GM23338 (cell line): ENCODE data around the gene SERINC5. TPM values are rescaled to one million over a fixed set of nuclear protein-coding genes. Genes with fewer than 3 reads are reported as not detected.
A peak's percentile ranks its signal among the peaks of the same experiment; 100 is the strongest.

Experiments
- ATAC-seq: fragments of 200-7000 bp; cut with Tn5 transposase; 3 replicates; pipeline ENCODE4 v1.9.1; 2020
- DNase-seq: peaks from one replicate; pipeline ENCODE4 v3.0.0-alpha.2; 2015; ENCODE audit warnings: low spot score
- H2AFZ ChIP-seq: fragments of 200-600 bp; sonication (generic); 2 replicates; pipeline ENCODE4 v1.8.0; 2016; ENCODE audit warnings: antibody characterized with exemption, mild to moderate bottlenecking, moderate library complexity
- H3F3A ChIP-seq: fragments of 200-600 bp; sonication (generic); replicated peaks from 2 replicates; pipeline ENCODE4 v1.8.0; 2017; ENCODE audit warnings: antibody characterized with exemption, mixed run types, low read depth
- H3K27ac ChIP-seq: fragments of 200-600 bp; sonication (generic); 2 replicates; pipeline ENCODE4 v1.6.1; 2016; ENCODE audit warnings: low read depth
- H3K27me3 ChIP-seq: fragments of 200-600 bp; sonication (generic); 2 replicates; pipeline ENCODE4 v1.8.0; 2016; ENCODE audit warnings: mild to moderate bottlenecking, mixed run types, moderate library complexity; ENCODE audit not compliant: insufficient read depth
- H3K36me3 ChIP-seq: fragments of 200-600 bp; sonication (generic); 2 replicates; pipeline ENCODE4 v1.8.0; 2016; ENCODE audit warnings: mild to moderate bottlenecking; ENCODE audit not compliant: insufficient read depth
- H3K4me1 ChIP-seq: fragments of 200-600 bp; sonication (generic); 2 replicates; pipeline ENCODE4 v1.8.0; 2016; ENCODE audit warnings: mild to moderate bottlenecking, moderate library complexity; ENCODE audit not compliant: insufficient read depth
- H3K4me2 ChIP-seq: fragments of 200-600 bp; sonication (generic); 2 replicates; pipeline ENCODE4 v1.7.1; 2017; ENCODE audit warnings: mixed run types
- H3K4me3 ChIP-seq: fragments of 200-600 bp; sonication (generic); 2 replicates; pipeline ENCODE4 v1.6.1; 2016; ENCODE audit warnings: mixed run types
- H3K79me2 ChIP-seq: fragments of 200-600 bp; sonication (generic); replicated peaks from 2 replicates; pipeline ENCODE4 v1.8.0; 2017; ENCODE audit warnings: mild to moderate bottlenecking; ENCODE audit not compliant: insufficient read depth
- H3K9me2 ChIP-seq: fragments of 200-600 bp; sonication (generic); 2 replicates; pipeline ENCODE4 v1.8.0; 2017; ENCODE audit not compliant: insufficient read depth
- H4K20me1 ChIP-seq: fragments of 200-600 bp; sonication (generic); replicated peaks from 2 replicates; pipeline ENCODE4 v1.8.0; 2017; ENCODE audit warnings: mild to moderate bottlenecking; ENCODE audit not compliant: insufficient read depth
- H3K27ac Mint-ChIP-seq: 2 replicates; pipeline ENCODE4 v1.8.0; 2020; ENCODE audit warnings: inconsistent platforms, mild to moderate bottlenecking, moderate library complexity, mixed read lengths
- H3K27me3 Mint-ChIP-seq: 3 replicates; pipeline ENCODE4 v1.8.0; 2022; ENCODE audit warnings: low read depth, mild to moderate bottlenecking, moderate library complexity, mixed read lengths, inconsistent platforms; ENCODE audit not compliant: insufficient read depth, poor library complexity
- H3K36me3 Mint-ChIP-seq: 3 replicates; pipeline ENCODE4 v1.8.0; 2021; ENCODE audit warnings: low read depth, mild to moderate bottlenecking, inconsistent platforms, moderate library complexity, mixed read lengths
- H3K4me1 Mint-ChIP-seq: 3 replicates; pipeline ENCODE4 v1.8.0; 2020; ENCODE audit warnings: mild to moderate bottlenecking, inconsistent platforms, mixed read lengths
- H3K4me3 Mint-ChIP-seq: 3 replicates; pipeline ENCODE4 v1.8.0; 2021; ENCODE audit warnings: moderate library complexity, mild to moderate bottlenecking, inconsistent platforms, mixed read lengths
- H3K9me3 Mint-ChIP-seq: 3 replicates; pipeline ENCODE4 v1.8.0; 2020; ENCODE audit warnings: moderate library complexity, mild to moderate bottlenecking, inconsistent platforms, mixed read lengths
- EZH2phosphoT487 ChIP-seq: fragments of 200-600 bp; sonication (generic); IDR thresholded peaks from one replicate; pipeline ENCODE4 v1.8.1; 2018; ENCODE audit warnings: antibody characterized with exemption; ENCODE audit not compliant: unreplicated experiment
- JUNB ChIP-seq: IDR thresholded peaks from one replicate; pipeline ENCODE4 v1.6.1; 2016; ENCODE audit warnings: antibody characterized with exemption; ENCODE audit not compliant: unreplicated experiment
- POLR2AphosphoS5 ChIP-seq: IDR thresholded peaks from 2 replicates; pipeline ENCODE4 v1.6.1; 2016; ENCODE audit warnings: antibody characterized with exemption, low read depth
- ZNF114 ChIP-seq: fragments of 250-450 bp; sonication (Bioruptor Pico); IDR thresholded peaks from 2 replicates; pipeline ENCODE4 v1.5.0; 2020; ENCODE audit warnings: mild to moderate bottlenecking, moderate library complexity
- ZNF331 ChIP-seq: fragments of 250-450 bp; sonication (Bioruptor Pico); IDR thresholded peaks from 2 replicates; pipeline ENCODE4 v1.5.0; 2020; ENCODE audit warnings: low read depth, mild to moderate bottlenecking, moderate library complexity
- polyA plus RNA-seq: library from polyadenylated mRNA; unstranded; fragments of >200 nt; fragmentation: Nextera tagmentation; extraction: Ambion mirVana; gene quantifications from 2 replicates; pipeline ENCODE4 v1.2.1, GENCODE V29; 2016
- total RNA-seq: library from RNA; depleted of rRNA; stranded (reverse); fragments of >200 nt; shearing (Covaris generic); gene quantifications from 2 replicates; pipeline ENCODE4 v1.2.3, GENCODE V29; 2014
- TF ChIP-seq, protein P1 (sequence below): fragments of 250-450 bp; sonication (Bioruptor Pico); IDR thresholded peaks from 2 replicates; pipeline ENCODE4 v1.5.0; 2020; ENCODE audit warnings: mild to moderate bottlenecking, moderate library complexity
- TF ChIP-seq, protein P2 (sequence below): IDR thresholded peaks from 2 replicates; pipeline ENCODE4 v1.6.1; 2016; ENCODE audit warnings: antibody characterized with exemption
- TF ChIP-seq, protein P3 (sequence below), 2 experiments: fragments of 200-600 bp in 1 of 2; sonication (generic) in 1 of 2; conservative IDR thresholded peaks; 2 replicates each; pipeline versions ENCODE4 v1.5.1 to v1.6.1; 2016 to 2017; ENCODE audit warnings: antibody characterized with exemption in 2 of 2, low read depth in 2 of 2, mild to moderate bottlenecking in 2 of 2, moderate library complexity in 1 of 2

Gene SERINC5
- total and polyA plus RNA-seq, 2 experiments from 2014 or later = 34.0 to 107 TPM

DNA sequence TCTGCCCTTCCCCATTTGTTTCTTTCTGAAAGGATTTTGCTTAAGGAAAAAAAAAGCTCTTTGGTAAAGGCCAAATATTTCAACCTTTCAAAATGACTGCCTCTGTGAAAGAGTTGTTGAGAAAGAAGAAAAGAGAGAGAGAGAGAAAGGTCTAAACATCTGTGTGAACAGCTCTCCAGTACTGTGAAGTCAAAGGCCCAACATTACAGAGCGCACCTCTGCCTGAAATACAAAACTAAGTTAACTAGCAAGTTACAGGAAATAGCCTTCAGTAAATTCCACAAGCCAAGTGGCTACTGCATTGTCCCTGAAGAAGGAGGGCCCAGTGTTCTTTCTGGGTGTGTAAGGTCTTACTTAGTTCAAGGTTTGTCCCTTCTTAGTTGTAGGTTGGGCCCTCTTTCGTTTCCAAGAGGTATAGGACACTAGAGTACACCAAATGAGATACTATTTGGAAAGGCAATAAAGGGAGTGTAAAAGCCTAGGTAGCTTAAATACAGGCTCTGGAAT is 116.3 kb downstream of the SERINC5 start:
- ATAC-seq (no peak), DNase-seq (no peak)
- Mint-ChIP-seq H3K36me3 (peaks cover 34% of the 10 kb centered on the region), H3K9me3 (no peaks in the 10 kb centered on the region; the same call in 1 of the 3 replicates), H3K27ac (peak overlapping the region; percentile 78), H3K4me1 (peaks cover 87% of the 10 kb centered on the region), H3K4me3 (no peak overlapping the region; the same call in 2 of the 3 replicates), H3K27me3 (peaks cover 10% of the 10 kb centered on the region)
- TF ChIP-seq JUNB (no peak), ZNF331 (CRISPR knock-in tag) (no peak), ZNF114 (CRISPR knock-in tag) (no peak), EZH2phosphoT487 (no peak), POLR2AphosphoS5 (no peak)
- TF ChIP-seq, protein P1, sequence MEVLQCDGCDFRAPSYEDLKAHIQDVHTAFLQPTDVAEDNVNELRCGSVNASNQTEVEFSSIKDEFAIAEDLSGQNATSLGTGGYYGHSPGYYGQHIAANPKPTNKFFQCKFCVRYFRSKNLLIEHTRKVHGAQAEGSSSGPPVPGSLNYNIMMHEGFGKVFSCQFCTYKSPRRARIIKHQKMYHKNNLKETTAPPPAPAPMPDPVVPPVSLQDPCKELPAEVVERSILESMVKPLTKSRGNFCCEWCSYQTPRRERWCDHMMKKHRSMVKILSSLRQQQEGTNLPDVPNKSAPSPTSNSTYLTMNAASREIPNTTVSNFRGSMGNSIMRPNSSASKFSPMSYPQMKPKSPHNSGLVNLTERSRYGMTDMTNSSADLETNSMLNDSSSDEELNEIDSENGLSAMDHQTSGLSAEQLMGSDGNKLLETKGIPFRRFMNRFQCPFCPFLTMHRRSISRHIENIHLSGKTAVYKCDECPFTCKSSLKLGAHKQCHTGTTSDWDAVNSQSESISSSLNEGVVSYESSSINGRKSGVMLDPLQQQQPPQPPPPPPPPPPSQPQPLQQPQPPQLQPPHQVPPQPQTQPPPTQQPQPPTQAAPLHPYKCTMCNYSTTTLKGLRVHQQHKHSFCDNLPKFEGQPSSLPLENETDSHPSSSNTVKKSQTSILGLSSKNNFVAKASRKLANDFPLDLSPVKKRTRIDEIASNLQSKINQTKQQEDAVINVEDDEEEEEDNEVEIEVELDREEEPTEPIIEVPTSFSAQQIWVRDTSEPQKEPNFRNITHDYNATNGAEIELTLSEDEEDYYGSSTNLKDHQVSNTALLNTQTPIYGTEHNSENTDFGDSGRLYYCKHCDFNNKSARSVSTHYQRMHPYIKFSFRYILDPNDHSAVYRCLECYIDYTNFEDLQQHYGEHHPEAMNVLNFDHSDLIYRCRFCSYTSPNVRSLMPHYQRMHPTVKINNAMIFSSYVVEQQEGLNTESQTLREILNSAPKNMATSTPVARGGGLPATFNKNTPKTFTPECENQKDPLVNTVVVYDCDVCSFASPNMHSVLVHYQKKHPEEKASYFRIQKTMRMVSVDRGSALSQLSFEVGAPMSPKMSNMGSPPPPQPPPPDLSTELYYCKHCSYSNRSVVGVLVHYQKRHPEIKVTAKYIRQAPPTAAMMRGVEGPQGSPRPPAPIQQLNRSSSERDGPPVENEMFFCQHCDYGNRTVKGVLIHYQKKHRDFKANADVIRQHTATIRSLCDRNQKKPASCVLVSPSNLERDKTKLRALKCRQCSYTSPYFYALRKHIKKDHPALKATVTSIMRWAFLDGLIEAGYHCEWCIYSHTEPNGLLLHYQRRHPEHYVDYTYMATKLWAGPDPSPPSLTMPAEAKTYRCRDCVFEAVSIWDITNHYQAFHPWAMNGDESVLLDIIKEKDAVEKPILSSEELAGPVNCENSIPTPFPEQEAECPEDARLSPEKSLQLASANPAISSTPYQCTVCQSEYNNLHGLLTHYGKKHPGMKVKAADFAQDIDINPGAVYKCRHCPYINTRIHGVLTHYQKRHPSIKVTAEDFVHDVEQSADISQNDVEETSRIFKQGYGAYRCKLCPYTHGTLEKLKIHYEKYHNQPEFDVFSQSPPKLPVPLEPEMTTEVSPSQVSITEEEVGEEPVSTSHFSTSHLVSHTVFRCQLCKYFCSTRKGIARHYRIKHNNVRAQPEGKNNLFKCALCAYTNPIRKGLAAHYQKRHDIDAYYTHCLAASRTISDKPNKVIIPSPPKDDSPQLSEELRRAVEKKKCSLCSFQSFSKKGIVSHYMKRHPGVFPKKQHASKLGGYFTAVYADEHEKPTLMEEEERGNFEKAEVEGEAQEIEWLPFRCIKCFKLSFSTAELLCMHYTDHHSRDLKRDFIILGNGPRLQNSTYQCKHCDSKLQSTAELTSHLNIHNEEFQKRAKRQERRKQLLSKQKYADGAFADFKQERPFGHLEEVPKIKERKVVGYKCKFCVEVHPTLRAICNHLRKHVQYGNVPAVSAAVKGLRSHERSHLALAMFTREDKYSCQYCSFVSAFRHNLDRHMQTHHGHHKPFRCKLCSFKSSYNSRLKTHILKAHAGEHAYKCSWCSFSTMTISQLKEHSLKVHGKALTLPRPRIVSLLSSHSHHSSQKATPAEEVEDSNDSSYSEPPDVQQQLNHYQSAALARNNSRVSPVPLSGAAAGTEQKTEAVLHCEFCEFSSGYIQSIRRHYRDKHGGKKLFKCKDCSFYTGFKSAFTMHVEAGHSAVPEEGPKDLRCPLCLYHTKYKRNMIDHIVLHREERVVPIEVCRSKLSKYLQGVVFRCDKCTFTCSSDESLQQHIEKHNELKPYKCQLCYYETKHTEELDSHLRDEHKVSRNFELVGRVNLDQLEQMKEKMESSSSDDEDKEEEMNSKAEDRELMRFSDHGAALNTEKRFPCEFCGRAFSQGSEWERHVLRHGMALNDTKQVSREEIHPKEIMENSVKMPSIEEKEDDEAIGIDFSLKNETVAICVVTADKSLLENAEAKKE (CRISPR knock-in tag) = no peak
- TF ChIP-seq, protein P2, sequence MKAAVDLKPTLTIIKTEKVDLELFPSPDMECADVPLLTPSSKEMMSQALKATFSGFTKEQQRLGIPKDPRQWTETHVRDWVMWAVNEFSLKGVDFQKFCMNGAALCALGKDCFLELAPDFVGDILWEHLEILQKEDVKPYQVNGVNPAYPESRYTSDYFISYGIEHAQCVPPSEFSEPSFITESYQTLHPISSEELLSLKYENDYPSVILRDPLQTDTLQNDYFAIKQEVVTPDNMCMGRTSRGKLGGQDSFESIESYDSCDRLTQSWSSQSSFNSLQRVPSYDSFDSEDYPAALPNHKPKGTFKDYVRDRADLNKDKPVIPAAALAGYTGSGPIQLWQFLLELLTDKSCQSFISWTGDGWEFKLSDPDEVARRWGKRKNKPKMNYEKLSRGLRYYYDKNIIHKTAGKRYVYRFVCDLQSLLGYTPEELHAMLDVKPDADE = no peak
- TF ChIP-seq, protein P3, sequence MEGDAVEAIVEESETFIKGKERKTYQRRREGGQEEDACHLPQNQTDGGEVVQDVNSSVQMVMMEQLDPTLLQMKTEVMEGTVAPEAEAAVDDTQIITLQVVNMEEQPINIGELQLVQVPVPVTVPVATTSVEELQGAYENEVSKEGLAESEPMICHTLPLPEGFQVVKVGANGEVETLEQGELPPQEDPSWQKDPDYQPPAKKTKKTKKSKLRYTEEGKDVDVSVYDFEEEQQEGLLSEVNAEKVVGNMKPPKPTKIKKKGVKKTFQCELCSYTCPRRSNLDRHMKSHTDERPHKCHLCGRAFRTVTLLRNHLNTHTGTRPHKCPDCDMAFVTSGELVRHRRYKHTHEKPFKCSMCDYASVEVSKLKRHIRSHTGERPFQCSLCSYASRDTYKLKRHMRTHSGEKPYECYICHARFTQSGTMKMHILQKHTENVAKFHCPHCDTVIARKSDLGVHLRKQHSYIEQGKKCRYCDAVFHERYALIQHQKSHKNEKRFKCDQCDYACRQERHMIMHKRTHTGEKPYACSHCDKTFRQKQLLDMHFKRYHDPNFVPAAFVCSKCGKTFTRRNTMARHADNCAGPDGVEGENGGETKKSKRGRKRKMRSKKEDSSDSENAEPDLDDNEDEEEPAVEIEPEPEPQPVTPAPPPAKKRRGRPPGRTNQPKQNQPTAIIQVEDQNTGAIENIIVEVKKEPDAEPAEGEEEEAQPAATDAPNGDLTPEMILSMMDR (conservative IDR thresholded peaks at IDR 0.05; ENCODE audit: low read depth in 2 of 2) = no peak
- no peaks in the 10 kb centered on the region for H3K27me3 ChIP-seq
- peaks cover 4% of the 10 kb centered on the region; the same call in 1 of the 2 replicates for H3K36me3 ChIP-seq
- H4K20me1 ChIP-seq = no peaks in the 10 kb centered on the region
- peak overlapping the region; percentile 37 for H3K4me2 ChIP-seq
- no peak overlapping the region for H2AFZ ChIP-seq
- H3F3A ChIP-seq = peaks cover 35% of the 10 kb centered on the region
- H3K4me3 ChIP-seq = no peak overlapping the region
- H3K79me2 ChIP-seq = no peaks in the 10 kb centered on the region
- H3K27ac ChIP-seq = peak overlapping the region; percentile 96
- peaks cover 72% of the 10 kb centered on the region for H3K4me1 ChIP-seq
- H3K9me2 ChIP-seq = no peaks in the 10 kb centered on the region
